Ovary (tissue), 10 donors: ENCODE data around the gene NRAP. TPM values are rescaled to one million over a fixed set of nuclear protein-coding genes. Genes with fewer than 3 reads are reported as not detected.

Experiments
- DNase-seq, 5 donors: peaks; one replicate each; pipeline ENCODE4 v3.0.0-alpha.2; 2019 to 2020
- H3K27ac ChIP-seq, 2 donors: fragments of 200-600 bp; one replicate each; pipeline versions ENCODE4 v1.5.1 to v1.8.0; 2019 to 2022
- H3K27me3 ChIP-seq: fragments of 200-600 bp; one replicate; pipeline ENCODE4 v1.8.0; 2022
- H3K36me3 ChIP-seq: fragments of 200-600 bp; sonication (generic); one replicate; pipeline ENCODE4 v1.5.1; 2019
- H3K4me1 ChIP-seq: one replicate; pipeline ENCODE4 v1.8.1; 2013; ENCODE audit warnings: mild to moderate bottlenecking, moderate library complexity; ENCODE audit not compliant: insufficient read depth
- H3K4me3 ChIP-seq: fragments of 200-600 bp; sonication (generic); one replicate; pipeline ENCODE4 v1.5.1; 2017
- H3K9me3 ChIP-seq, 2 donors: fragments of 200-600 bp in 1 of 2; sonication (generic) in 1 of 2; one replicate each; pipeline versions ENCODE4 v1.5.1 to v1.8.1; 2013 to 2019; ENCODE audit warnings: mild to moderate bottlenecking in 1 of 2, moderate library complexity in 1 of 2
- EP300 ChIP-seq: sonication (generic); formaldehyde crosslinking; IDR thresholded peaks from one replicate; pipeline ENCODE4 v1.6.1; 2017; ENCODE audit warnings: antibody characterized with exemption
- POLR2A ChIP-seq: fragments of 450-650 bp; IDR thresholded peaks from one replicate; pipeline ENCODE4 v1.6.1; 2017; ENCODE audit warnings: antibody characterized with exemption, mild to moderate bottlenecking, moderate library complexity
- WGBS, 3 donors: extraction: QIAGEN DNeasy Blood & Tissue Kit in 1 of 3; methylation state at CpG; one replicate each; pipeline versions ENCODE4 v1.1.5 to v1.1.7; 2013 to 2017; 5-methylcytosine and 5-hydroxymethylcytosine counted together
- intact Hi-C, 4 donors: fragments of 100-400 bp; cut with DNase I; formaldehyde crosslinking; loops; one replicate each; pipeline versions ENCODE4 v1.11.0 to v1.15.1; 2022 to 2023
- long read RNA-seq, 3 donors: library from polyadenylated mRNA in 2 of 3; unstranded in 2 of 3; transcript quantifications; one replicate each; pipeline ENCODE4 v2.0.0 and lab custom pipeline, GENCODE V29; 2021 to 2026
- polyA plus RNA-seq, 2 donors: library from polyadenylated mRNA; stranded (reverse); fragments of 200-250 nt in 1 of 2; fragments of 350-450 nt in 1 of 2; fragmentation: Illumina TruSeq in 1 of 2; extraction: RNeasy Lipid Tissue Mini Kit (QIAGEN cat#74804) in 1 of 2; gene quantifications; one replicate each; pipeline ENCODE4 v1.2.3, GENCODE V29; 2013 to 2014
- total RNA-seq, 7 donors: library from RNA; depleted of rRNA in 2 of 7; stranded (reverse); fragments of >200 nt in 2 of 7; fragmentation: NEBNext Ultra II Directional in 3 of 7; extraction: Animal tissue kit (Norgen Biotek cat#: 25700) in 3 of 7; gene quantifications; one replicate each; pipeline versions ENCODE4 v1.1.0 to v1.2.4, GENCODE V29; 2016 to 2023
- TF ChIP-seq, protein P1 (sequence below), 3 donors: fragments of 450-650 bp in 2 of 3; fragments of 200-600 bp in 1 of 3; IDR thresholded peaks; one replicate each; pipeline versions ENCODE4 v1.5.1 to v1.8.0; 2016 to 2022; ENCODE audit warnings: antibody characterized with exemption in 3 of 3, mild to moderate bottlenecking in 1 of 3
- donor health status: DM: no; HTN: no; CAD: no; lungs with moderate emphysema.
- donor health status: DM: no; HTN: no; CAD: no.
- donor health status: Bipolar disorder and iron deficiency.
- donor health status: DM: yes; HTN: yes; CAD: no.
- donor health status: DM: no; HTN: no; CAD: no.
- donor health status: DM: yes; HTN: yes; CAD: no.

NRAP gene, protein sequence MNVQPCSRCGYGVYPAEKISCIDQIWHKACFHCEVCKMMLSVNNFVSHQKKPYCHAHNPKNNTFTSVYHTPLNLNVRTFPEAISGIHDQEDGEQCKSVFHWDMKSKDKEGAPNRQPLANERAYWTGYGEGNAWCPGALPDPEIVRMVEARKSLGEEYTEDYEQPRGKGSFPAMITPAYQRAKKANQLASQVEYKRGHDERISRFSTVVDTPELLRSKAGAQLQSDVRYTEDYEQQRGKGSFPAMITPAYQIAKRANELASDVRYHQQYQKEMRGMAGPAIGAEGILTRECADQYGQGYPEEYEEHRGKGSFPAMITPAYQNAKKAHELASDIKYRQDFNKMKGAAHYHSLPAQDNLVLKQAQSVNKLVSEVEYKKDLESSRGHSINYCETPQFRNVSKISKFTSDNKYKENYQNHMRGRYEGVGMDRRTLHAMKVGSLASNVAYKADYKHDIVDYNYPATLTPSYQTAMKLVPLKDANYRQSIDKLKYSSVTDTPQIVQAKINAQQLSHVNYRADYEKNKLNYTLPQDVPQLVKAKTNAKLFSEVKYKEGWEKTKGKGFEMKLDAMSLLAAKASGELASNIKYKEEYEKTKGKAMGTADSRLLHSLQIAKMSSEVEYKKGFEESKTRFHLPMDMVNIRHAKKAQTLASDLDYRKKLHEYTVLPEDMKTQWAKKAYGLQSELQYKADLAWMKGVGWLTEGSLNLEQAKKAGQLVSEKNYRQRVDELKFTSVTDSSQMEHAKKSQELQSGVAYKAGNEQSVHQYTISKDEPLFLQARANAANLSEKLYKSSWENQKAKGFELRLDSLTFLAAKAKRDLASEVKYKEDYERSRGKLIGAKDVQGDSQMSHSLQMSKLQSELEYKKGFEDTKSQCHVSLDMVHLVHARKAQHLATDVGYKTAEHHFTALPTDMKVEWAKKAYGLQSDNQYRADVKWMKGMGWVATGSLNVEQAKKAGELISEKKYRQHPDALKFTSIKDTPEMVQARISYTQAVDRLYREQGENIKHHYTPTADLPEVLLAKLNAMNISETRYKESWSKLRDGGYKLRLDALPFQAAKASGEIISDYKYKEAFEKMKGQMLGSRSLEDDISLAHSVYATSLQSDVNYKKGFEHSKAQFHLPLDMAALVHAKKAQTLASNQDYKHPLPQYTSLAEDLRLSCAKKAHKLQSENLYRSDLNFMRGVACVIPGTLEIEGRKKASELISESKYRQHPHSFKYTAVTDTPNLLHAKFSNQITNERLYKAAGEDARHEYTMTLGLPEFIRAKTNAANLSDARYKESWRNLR (N-terminal part only)
- total RNA-seq (under 1 TPM in 6 of 7 donors, not detected in 1; 0.05 to 0.25 (median 0.12) TPM), polyA plus RNA-seq (under 1 TPM in 1 of 2 donors, not detected in 1; 0.02 TPM)
- long read RNA-seq, donor 1: 0 reads
- long read RNA-seq, donor 2: 0 reads
- long read RNA-seq, donor 3, partial matches to known transcripts: 1 of 1 reads
- long read RNA-seq, donor 3, other reads (novel, unspliced or antisense): 0 of 1 reads

- H3K27me3 ChIP-seq: no peaks in the 10 kb centered on the region
- H3K27ac ChIP-seq: no peak within 1 kb of the TSS
- no peak for DNase-seq
- no peaks in the 10 kb centered on the region for H3K9me3 ChIP-seq
- H3K4me3 ChIP-seq: no peak within 1 kb of the TSS
- TF ChIP-seq POLR2A (no peak), EP300 (no peak)
- TF ChIP-seq, protein P1, sequence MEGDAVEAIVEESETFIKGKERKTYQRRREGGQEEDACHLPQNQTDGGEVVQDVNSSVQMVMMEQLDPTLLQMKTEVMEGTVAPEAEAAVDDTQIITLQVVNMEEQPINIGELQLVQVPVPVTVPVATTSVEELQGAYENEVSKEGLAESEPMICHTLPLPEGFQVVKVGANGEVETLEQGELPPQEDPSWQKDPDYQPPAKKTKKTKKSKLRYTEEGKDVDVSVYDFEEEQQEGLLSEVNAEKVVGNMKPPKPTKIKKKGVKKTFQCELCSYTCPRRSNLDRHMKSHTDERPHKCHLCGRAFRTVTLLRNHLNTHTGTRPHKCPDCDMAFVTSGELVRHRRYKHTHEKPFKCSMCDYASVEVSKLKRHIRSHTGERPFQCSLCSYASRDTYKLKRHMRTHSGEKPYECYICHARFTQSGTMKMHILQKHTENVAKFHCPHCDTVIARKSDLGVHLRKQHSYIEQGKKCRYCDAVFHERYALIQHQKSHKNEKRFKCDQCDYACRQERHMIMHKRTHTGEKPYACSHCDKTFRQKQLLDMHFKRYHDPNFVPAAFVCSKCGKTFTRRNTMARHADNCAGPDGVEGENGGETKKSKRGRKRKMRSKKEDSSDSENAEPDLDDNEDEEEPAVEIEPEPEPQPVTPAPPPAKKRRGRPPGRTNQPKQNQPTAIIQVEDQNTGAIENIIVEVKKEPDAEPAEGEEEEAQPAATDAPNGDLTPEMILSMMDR (IDR thresholded peaks at IDR 0.05): no peak
- intact Hi-C loops: no loop called here
- H3K36me3 ChIP-seq: no peaks in the 10 kb centered on the region
- 85 to 91% (median 85%) methylated on average over 5 of the region's 5 CpGs for WGBS, 3 donors
- H3K4me1 ChIP-seq: no peaks in the 10 kb centered on the region
Measured at GRCh38 chr10:113663908-113664307, at the start of gene NRAP. Gene NRAP (minus strand): TSS chr10:113664041. CDS start chr10:113663882, 159 bp downstream.

- Histone ChIP-seq H3K27me3 (no peaks in the 10 kb centered on the region), H3K4me1 (peaks cover 2% of the 10 kb centered on the region), H3K36me3 (no peaks in the 10 kb centered on the region), H3K9me3 (no peaks in the 10 kb centered on the region), H3K27ac (no peak overlapping the region), H3K4me3 (no peak overlapping the region)
- WGBS, 3 donors: 81 to 88% (median 87%) methylated on average over 2 of the region's 2 CpGs
- no peak for DNase-seq
- intact Hi-C loops: no loop called here
- TF ChIP-seq POLR2A (no peak), EP300 (no peak)
- TF ChIP-seq, protein P1 (IDR thresholded peaks at IDR 0.05): no peak
Measured at GRCh38 chr10:113713640-113713982, 49.8 kb upstream of the NRAP start.

DNA sequence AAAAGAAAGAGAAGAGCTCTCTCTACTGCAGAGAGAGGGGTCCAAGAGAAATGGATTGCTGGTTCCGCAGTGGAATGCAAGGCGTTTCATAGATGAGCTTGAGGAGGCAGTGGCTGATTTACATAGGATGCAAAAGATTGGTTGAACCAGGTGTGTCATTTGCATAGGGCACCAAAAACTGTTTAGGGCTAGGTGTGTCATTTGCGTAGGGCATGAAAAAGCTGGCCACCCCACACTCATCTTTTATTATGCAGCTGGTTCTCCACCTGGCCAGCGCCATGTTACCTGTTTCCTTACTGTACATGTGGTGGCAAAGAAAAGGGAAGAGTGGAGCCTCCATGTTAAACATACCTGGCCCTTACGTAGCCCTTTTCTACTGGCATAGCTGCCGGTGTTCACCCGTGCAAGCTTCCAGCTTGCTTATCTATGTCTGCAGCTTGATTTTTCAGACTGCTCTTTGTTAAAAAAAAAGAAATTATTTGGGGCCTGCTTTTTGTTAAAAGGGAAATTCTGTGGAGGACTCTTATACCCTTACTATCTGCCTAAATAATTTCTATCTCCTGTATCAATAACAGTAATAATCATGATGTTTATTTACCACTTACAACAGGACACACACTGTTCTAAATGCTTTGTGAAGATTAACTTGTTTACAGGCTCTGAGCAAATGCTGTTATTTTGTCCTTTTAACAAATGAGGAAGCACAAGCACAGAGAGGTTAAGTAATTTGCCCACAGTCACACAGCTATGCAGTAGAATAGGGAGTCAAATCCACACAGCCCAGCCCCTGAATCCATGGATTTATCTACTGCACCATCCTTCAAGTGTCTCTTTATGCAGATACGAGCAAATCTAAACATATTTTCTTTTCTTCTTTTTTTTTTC, 49.2 kb upstream of the NRAP start:
- WGBS, 3 donors: 61 to 70% (median 68%) methylated on average over 8 of the region's 8 CpGs
- no peak for DNase-seq
- intact Hi-C loops: no loop called here
- Histone ChIP-seq H3K4me1 (peaks cover 2% of the 10 kb centered on the region), H3K4me3 (no peak overlapping the region), H3K27ac (no peak overlapping the region), H3K27me3 (no peaks in the 10 kb centered on the region), H3K9me3 (no peaks in the 10 kb centered on the region), H3K36me3 (no peaks in the 10 kb centered on the region)
- TF ChIP-seq EP300: no peak
- TF ChIP-seq, protein P1 (IDR thresholded peaks at IDR 0.05): no peak
- no peak for TF ChIP-seq POLR2A
